ENCODE data around the gene MAGI2. TPM values are rescaled to one million over a fixed set of nuclear protein-coding genes. Genes with fewer than 3 reads are reported as not detected.
"Not testable (repeated sequence)": the region's sequence is repeated elsewhere in the genome, so short reads cannot be mapped to it uniquely, and the experiment has no call there.

The MAGI2 gene
- polyA plus RNA-seq, 4 donors = 0.22 to 2.1 (median 1.5) TPM

DNA sequence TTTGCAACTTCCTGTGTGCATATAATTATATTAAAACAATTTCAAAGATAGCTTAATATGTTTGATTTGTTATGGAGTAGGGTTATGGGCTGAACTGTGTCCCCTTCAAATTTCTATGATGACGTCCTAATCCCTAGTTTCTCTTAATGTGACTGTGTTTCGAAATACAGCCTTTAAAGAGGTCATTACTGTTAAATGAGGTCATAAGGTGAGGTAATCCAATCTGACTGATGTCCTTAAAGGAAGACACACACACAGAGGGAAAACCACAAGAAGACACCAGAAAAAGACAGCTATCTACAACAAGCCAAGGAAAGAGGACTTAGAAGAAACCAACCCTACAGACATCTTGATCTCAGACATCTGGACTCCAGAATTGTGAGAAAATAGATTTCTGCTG lies 407.4 kb downstream of the MAGI2 start:
- no peak for FAIRE-seq
- Histone ChIP-seq H3K27ac (ENCODE audit: low read depth in 1 of 3, low read length in 2 of 3) (no peak overlapping the region), H3K4me1 (ENCODE audit: control insufficient read depth in 3 of 3, insufficient read depth in 2 of 3, low read depth in 1 of 3, low read length in 2 of 3) (no peaks in the 10 kb centered on the region), H3K9me3 (ENCODE audit: control insufficient read depth in 2 of 2, insufficient read depth in 1 of 2, low read depth in 1 of 2, low read length in 1 of 2) (no peaks in the 10 kb centered on the region), H3K4me3 (ENCODE audit: low read depth in 1 of 3, low read length in 3 of 3) (no peak overlapping the region), H3K27me3 (ENCODE audit: control insufficient read depth in 3 of 3, insufficient read depth in 3 of 3, low read length in 3 of 3) (no peaks in the 10 kb centered on the region), H3K36me3 (ENCODE audit: control insufficient read depth in 3 of 3, insufficient read depth in 2 of 3, low read depth in 1 of 3, low read length in 3 of 3) (no peaks in the 10 kb centered on the region)
- no peak for DNase-seq
- WGBS, 3 donors = 48 to 71% (median 57%) methylated on average over 2 of the region's 2 CpGs

GRCh38 chr7:79037001-79037400 lies 416.5 kb downstream of the MAGI2 start:
- no peaks in the 10 kb centered on the region for H3K4me1 ChIP-seq (ENCODE audit: control insufficient read depth in 3 of 3, insufficient read depth in 2 of 3, low read depth in 1 of 3, low read length in 2 of 3)
- H3K36me3 ChIP-seq (ENCODE audit: control insufficient read depth in 3 of 3, insufficient read depth in 2 of 3, low read depth in 1 of 3, low read length in 3 of 3) = no peaks in the 10 kb centered on the region
- WGBS, 3 donors = 72 to 89% (median 88%) methylated on average over 4 of the region's 4 CpGs
- H3K4me3 ChIP-seq (ENCODE audit: low read depth in 1 of 3, low read length in 3 of 3) = no peak overlapping the region
- H3K9me3 ChIP-seq (ENCODE audit: control insufficient read depth in 2 of 2, insufficient read depth in 1 of 2, low read depth in 1 of 2, low read length in 1 of 2) = no peaks in the 10 kb centered on the region
- no peak for DNase-seq
- no peak overlapping the region for H3K27ac ChIP-seq (ENCODE audit: low read depth in 1 of 3, low read length in 2 of 3)
- no peaks in the 10 kb centered on the region for H3K27me3 ChIP-seq (ENCODE audit: control insufficient read depth in 3 of 3, insufficient read depth in 3 of 3, low read length in 3 of 3)
- FAIRE-seq = no peak

DNA sequence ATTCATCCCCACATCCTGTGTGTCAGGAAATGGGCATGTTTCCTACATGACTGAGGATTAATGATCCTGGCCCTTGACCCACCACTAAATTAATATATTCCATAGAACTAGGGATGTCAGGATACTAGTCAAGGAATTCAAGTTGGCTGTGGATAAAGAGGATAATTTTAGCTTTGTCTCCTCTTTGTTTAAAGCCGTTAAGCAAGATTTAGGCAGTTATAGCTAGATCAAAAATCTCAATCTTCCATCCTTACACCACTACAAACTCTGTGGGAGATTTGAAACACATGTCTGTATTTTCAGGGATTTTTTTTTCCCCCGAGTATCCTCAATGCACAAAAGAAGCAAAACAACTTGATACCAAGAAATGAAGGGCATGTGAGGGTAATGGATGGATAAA lies 417.1 kb downstream of the MAGI2 start:
- Histone ChIP-seq H3K27me3 (ENCODE audit: control insufficient read depth in 3 of 3, insufficient read depth in 3 of 3, low read length in 3 of 3) (no peaks in the 10 kb centered on the region), H3K27ac (ENCODE audit: low read depth in 1 of 3, low read length in 2 of 3) (no peak overlapping the region), H3K4me3 (ENCODE audit: low read depth in 1 of 3, low read length in 3 of 3) (no peak overlapping the region), H3K9me3 (ENCODE audit: control insufficient read depth in 2 of 2, insufficient read depth in 1 of 2, low read depth in 1 of 2, low read length in 1 of 2) (no peaks in the 10 kb centered on the region), H3K4me1 (ENCODE audit: control insufficient read depth in 3 of 3, insufficient read depth in 2 of 3, low read depth in 1 of 3, low read length in 2 of 3) (no peaks in the 10 kb centered on the region), H3K36me3 (ENCODE audit: control insufficient read depth in 3 of 3, insufficient read depth in 2 of 3, low read depth in 1 of 3, low read length in 3 of 3) (no peaks in the 10 kb centered on the region)
- WGBS, 3 donors = 69 to 76% (median 72%) methylated on average over 2 of the region's 2 CpGs
- FAIRE-seq (no peak), DNase-seq (no peak)

DNA sequence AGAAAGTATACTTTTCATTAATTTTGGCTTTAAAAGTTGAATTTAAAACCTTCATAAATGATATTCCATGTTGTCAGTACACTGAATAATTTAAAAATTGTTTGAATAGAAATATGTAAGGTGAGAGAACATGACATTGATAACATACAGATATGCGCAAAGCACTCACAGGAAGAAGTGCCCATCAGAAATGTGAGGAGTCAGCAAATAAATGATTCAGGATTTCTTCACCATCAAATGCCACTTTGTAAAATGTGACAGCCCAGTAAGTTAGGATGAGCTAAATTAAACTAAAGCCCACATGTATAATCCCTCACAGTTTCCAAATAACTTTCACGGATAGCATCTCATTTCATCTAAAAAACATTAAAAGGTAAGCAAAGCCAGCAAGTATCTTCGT lies 417.6 kb downstream of the MAGI2 start:
- Histone ChIP-seq H3K9me3 (ENCODE audit: control insufficient read depth in 2 of 2, insufficient read depth in 1 of 2, low read depth in 1 of 2, low read length in 1 of 2) (no peaks in the 10 kb centered on the region), H3K27ac (ENCODE audit: low read depth in 1 of 3, low read length in 2 of 3) (no peak overlapping the region), H3K4me3 (ENCODE audit: low read depth in 1 of 3, low read length in 3 of 3) (no peak overlapping the region), H3K27me3 (ENCODE audit: control insufficient read depth in 3 of 3, insufficient read depth in 3 of 3, low read length in 3 of 3) (no peaks in the 10 kb centered on the region), H3K4me1 (ENCODE audit: control insufficient read depth in 3 of 3, insufficient read depth in 2 of 3, low read depth in 1 of 3, low read length in 2 of 3) (no peaks in the 10 kb centered on the region), H3K36me3 (ENCODE audit: control insufficient read depth in 3 of 3, insufficient read depth in 2 of 3, low read depth in 1 of 3, low read length in 3 of 3) (no peaks in the 10 kb centered on the region)
- FAIRE-seq (no peak), DNase-seq (no peak)
- WGBS, 3 donors = 85 to 89% (median 86%) methylated on average over 3 of the region's 3 CpGs

GRCh38 chr7:79034730-79035129 lies 418.7 kb downstream of the MAGI2 start:
- H3K4me1 ChIP-seq (ENCODE audit: control insufficient read depth in 3 of 3, insufficient read depth in 2 of 3, low read depth in 1 of 3, low read length in 2 of 3) = no peaks in the 10 kb centered on the region
- no peak overlapping the region for H3K27ac ChIP-seq (ENCODE audit: low read depth in 1 of 3, low read length in 2 of 3)
- FAIRE-seq (no peak), DNase-seq (peak in 1 of 2 donors; percentile 6)
- no peaks in the 10 kb centered on the region for H3K36me3 ChIP-seq (ENCODE audit: control insufficient read depth in 3 of 3, insufficient read depth in 2 of 3, low read depth in 1 of 3, low read length in 3 of 3)
- 17 to 54% (median 23%) methylated on average over 5 of the region's 5 CpGs for WGBS, 3 donors
- no peaks in the 10 kb centered on the region for H3K9me3 ChIP-seq (ENCODE audit: control insufficient read depth in 2 of 2, insufficient read depth in 1 of 2, low read depth in 1 of 2, low read length in 1 of 2)
- no peak overlapping the region for H3K4me3 ChIP-seq (ENCODE audit: low read depth in 1 of 3, low read length in 3 of 3)
- H3K27me3 ChIP-seq (ENCODE audit: control insufficient read depth in 3 of 3, insufficient read depth in 3 of 3, low read length in 3 of 3) = no peaks in the 10 kb centered on the region

- not testable (repeated sequence) for FAIRE-seq; H3K27me3 ChIP-seq (ENCODE audit: control insufficient read depth in 3 of 3, insufficient read depth in 3 of 3, low read length in 3 of 3); H3K36me3 ChIP-seq (ENCODE audit: control insufficient read depth in 3 of 3, insufficient read depth in 2 of 3, low read depth in 1 of 3, low read length in 3 of 3); H3K4me1 ChIP-seq (ENCODE audit: control insufficient read depth in 3 of 3, insufficient read depth in 2 of 3, low read depth in 1 of 3, low read length in 2 of 3); DNase-seq; H3K4me3 ChIP-seq (ENCODE audit: low read depth in 1 of 3, low read length in 3 of 3); H3K27ac ChIP-seq (ENCODE audit: low read depth in 1 of 3, low read length in 2 of 3)
- 61 to 68% (median 62%) methylated on average over 2 of the region's 2 CpGs for WGBS, 3 donors
- H3K9me3 ChIP-seq (ENCODE audit: control insufficient read depth in 2 of 2, insufficient read depth in 1 of 2, low read depth in 1 of 2, low read length in 1 of 2) = peaks cover 0 to 27% of the 10 kb centered on the region in 2 donors
Measured at GRCh38 chr7:79019711-79020110, 433.8 kb downstream of the MAGI2 start.

DNA sequence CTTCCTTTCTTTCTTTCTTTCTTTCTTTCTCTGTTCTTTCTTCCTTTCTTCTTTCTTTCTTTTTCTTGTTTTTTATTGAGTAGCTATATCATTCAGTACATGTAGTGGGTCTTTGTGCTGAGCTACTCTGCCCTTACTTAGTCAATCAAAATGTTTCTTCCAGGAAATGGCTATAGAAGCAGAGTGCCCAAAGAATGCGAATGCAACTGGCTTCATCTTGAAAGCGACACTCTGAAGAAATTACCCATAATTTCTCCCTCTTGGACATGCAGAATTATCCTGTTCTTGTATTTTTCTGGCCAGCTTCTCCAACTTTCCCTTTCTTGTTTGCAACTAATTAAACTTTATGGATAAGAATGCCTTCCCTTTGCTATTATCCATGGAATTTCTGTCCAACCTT lies 441.5 kb downstream of the MAGI2 start:
- FAIRE-seq = no peak
- Histone ChIP-seq H3K9me3 (ENCODE audit: control insufficient read depth in 2 of 2, insufficient read depth in 1 of 2, low read depth in 1 of 2, low read length in 1 of 2) (peaks cover 0 to 5% of the 10 kb centered on the region in 2 donors), H3K27me3 (ENCODE audit: control insufficient read depth in 3 of 3, insufficient read depth in 3 of 3, low read length in 3 of 3) (no peaks in the 10 kb centered on the region), H3K36me3 (ENCODE audit: control insufficient read depth in 3 of 3, insufficient read depth in 2 of 3, low read depth in 1 of 3, low read length in 3 of 3) (no peaks in the 10 kb centered on the region), H3K4me3 (ENCODE audit: low read depth in 1 of 3, low read length in 3 of 3) (no peak overlapping the region), H3K4me1 (ENCODE audit: control insufficient read depth in 3 of 3, insufficient read depth in 2 of 3, low read depth in 1 of 3, low read length in 2 of 3) (no peaks in the 10 kb centered on the region), H3K27ac (ENCODE audit: low read depth in 1 of 3, low read length in 2 of 3) (no peak overlapping the region)
- DNase-seq = no peak
- 78 to 87% (median 86%) methylated on average over 2 of the region's 2 CpGs for WGBS, 3 donors

GRCh38 chr7:79009647-79010046 lies 443.8 kb downstream of the MAGI2 start:
- H3K27ac ChIP-seq (ENCODE audit: low read depth in 1 of 3, low read length in 2 of 3) = no peak overlapping the region
- no peak for FAIRE-seq
- H3K36me3 ChIP-seq (ENCODE audit: control insufficient read depth in 3 of 3, insufficient read depth in 2 of 3, low read depth in 1 of 3, low read length in 3 of 3) = no peaks in the 10 kb centered on the region
- no peak overlapping the region for H3K4me3 ChIP-seq (ENCODE audit: low read depth in 1 of 3, low read length in 3 of 3)
- no peaks in the 10 kb centered on the region for H3K9me3 ChIP-seq (ENCODE audit: control insufficient read depth in 2 of 2, insufficient read depth in 1 of 2, low read depth in 1 of 2, low read length in 1 of 2)
- no peaks in the 10 kb centered on the region for H3K27me3 ChIP-seq (ENCODE audit: control insufficient read depth in 3 of 3, insufficient read depth in 3 of 3, low read length in 3 of 3)
- no peaks in the 10 kb centered on the region for H3K4me1 ChIP-seq (ENCODE audit: control insufficient read depth in 3 of 3, insufficient read depth in 2 of 3, low read depth in 1 of 3, low read length in 2 of 3)
- DNase-seq = no peak

- FAIRE-seq = no peak
- 45 to 68% (median 67%) methylated on average over 1 of the region's 1 CpG for WGBS, 3 donors
- no peaks in the 10 kb centered on the region for H3K9me3 ChIP-seq (ENCODE audit: control insufficient read depth in 2 of 2, insufficient read depth in 1 of 2, low read depth in 1 of 2, low read length in 1 of 2)
Measured at GRCh38 chr7:79008786-79009185, 444.7 kb downstream of the MAGI2 start.

More at GRCh38 chr7:79008786-79009185, 444.7 kb downstream of the MAGI2 start:
- H3K36me3 ChIP-seq (ENCODE audit: control insufficient read depth in 3 of 3, insufficient read depth in 2 of 3, low read depth in 1 of 3, low read length in 3 of 3) = no peaks in the 10 kb centered on the region
- no peak overlapping the region for H3K4me3 ChIP-seq (ENCODE audit: low read depth in 1 of 3, low read length in 3 of 3)
- no peak overlapping the region for H3K27ac ChIP-seq (ENCODE audit: low read depth in 1 of 3, low read length in 2 of 3)
- H3K27me3 ChIP-seq (ENCODE audit: control insufficient read depth in 3 of 3, insufficient read depth in 3 of 3, low read length in 3 of 3) = no peaks in the 10 kb centered on the region
- no peaks in the 10 kb centered on the region for H3K4me1 ChIP-seq (ENCODE audit: control insufficient read depth in 3 of 3, insufficient read depth in 2 of 3, low read depth in 1 of 3, low read length in 2 of 3)
- DNase-seq = no peak
